HCT116 (cell line): ENCODE measurements around the gene NUP54. TPM values are rescaled to one million over a fixed set of nuclear protein-coding genes. Genes with fewer than 3 reads are reported as not detected.

Experiments
- ATAC-seq: fragments of 200-7000 bp; cut with Tn5 transposase; 2 replicates; pipeline ENCODE4 v1.9.1; 2020; ENCODE audit warnings: mild to moderate bottlenecking, moderate library complexity
- BruUV-seq: library from RNA; stranded (reverse); fragments of 400-500 nt; replicated peaks from 2 replicates; lab custom pipeline; 2021; lab: Mats Ljungman, UMichigan
- CTCF ChIA-PET: fragments of 300-600 bp; sonication (Branson Sonifier 250); formaldehyde crosslinking; loops from one replicate; lab custom pipeline; 2021; ENCODE audit warnings: antibody characterized with exemption; lab: Charles Lee
- POLR2A ChIA-PET: fragments of 300-600, 350-600 bp; sonication (Branson Sonifier 250); formaldehyde crosslinking; loops from one replicate; lab custom pipeline; 2021; ENCODE audit warnings: antibody characterized with exemption; lab: Charles Lee
- RAD21 ChIA-PET, 2 experiments: fragments of 300-600 bp; sonication (Branson Sonifier 250); formaldehyde crosslinking; loops; one replicate each; lab custom pipeline; 2023; ENCODE audit warnings: low total read pairs in 2 of 2; ENCODE audit not compliant: uncharacterized antibody in 2 of 2, unreplicated experiment in 2 of 2, low non-redundant PET in 1 of 2; lab: Charles Lee
- DNase-seq: peaks from one replicate; pipeline ENCODE4 v3.0.0-alpha.2; 2010; ENCODE audit warnings: low read depth, low spot score
- H2AFZ ChIP-seq: fragments of 200-600 bp; shearing (Covaris generic), sonication (generic); 2 replicates; pipeline ENCODE4 v1.6.1; 2017; ENCODE audit warnings: low read depth, mixed run types, mixed read lengths, antibody characterized with exemption, low read length; ENCODE audit not compliant: poor library complexity, severe bottlenecking
- H3K27ac ChIP-seq: 2 replicates; pipeline ENCODE4 v1.5.1; 2012; ENCODE audit warnings: low read depth, low read length
- H3K27me3 ChIP-seq: fragments of 200-600 bp; sonication (generic); 2 replicates; pipeline ENCODE4 v1.6.1; 2016; ENCODE audit warnings: mixed run types, low read length, mixed read lengths; ENCODE audit not compliant: insufficient read depth
- H3K36me3 ChIP-seq, 2 experiments: fragments of 200-500 bp in 1 of 2; fragments of 200-600 bp in 1 of 2; sonication (Bioruptor generic) in 1 of 2; sonication (generic) in 1 of 2; 2 replicates each; pipeline versions ENCODE4 v1.5.1 to v1.6.1; 2014 to 2016; ENCODE audit warnings: low read length in 2 of 2, inconsistent platforms in 1 of 2, mixed read lengths in 1 of 2, mixed run types in 1 of 2; ENCODE audit not compliant: insufficient read depth in 2 of 2, control insufficient read depth in 1 of 2
- H3K4me1 ChIP-seq, 2 experiments: fragments of 200-600 bp in 1 of 2; sonication (generic) in 1 of 2; 2 replicates each; pipeline versions ENCODE4 v1.5.1 to v1.6.1; 2012 to 2017; ENCODE audit warnings: low read length in 2 of 2, inconsistent platforms in 1 of 2, mild to moderate bottlenecking in 1 of 2, mixed read lengths in 1 of 2, mixed run types in 1 of 2, moderate library complexity in 1 of 2; ENCODE audit not compliant: insufficient read depth in 2 of 2, control insufficient read depth in 1 of 2
- H3K4me2 ChIP-seq: fragments of 200-600 bp; sonication (generic); 2 replicates; pipeline ENCODE4 v1.6.1; 2017; ENCODE audit warnings: mixed run types, low read length, mixed read lengths
- H3K4me3 ChIP-seq, 2 experiments: fragments of 200-600 bp in 1 of 2; sonication (generic) in 1 of 2; replicated peaks in 1 of 2; 2 replicates each; pipeline ENCODE4 v1.5.1; 2011 to 2016; ENCODE audit warnings: low read length in 2 of 2, control low read depth in 1 of 2, low read depth in 1 of 2, mild to moderate bottlenecking in 1 of 2, mixed read lengths in 1 of 2, mixed run types in 1 of 2
- H3K79me2 ChIP-seq: fragments of 200-600 bp; sonication (generic); 2 replicates; pipeline ENCODE4 v1.6.1; 2017; ENCODE audit warnings: mild to moderate bottlenecking, mixed run types, low read length, moderate library complexity, mixed read lengths; ENCODE audit not compliant: insufficient read depth
- H3K9ac ChIP-seq: fragments of 200-600 bp; sonication (generic); 2 replicates; pipeline ENCODE4 v1.6.1; 2016; ENCODE audit warnings: low read length, mixed read lengths
- H3K9me2 ChIP-seq: fragments of 200-600 bp; sonication (generic), shearing (Covaris generic); 2 replicates; pipeline ENCODE4 v1.6.1; 2017; ENCODE audit warnings: mixed run types, mild to moderate bottlenecking, moderate library complexity; ENCODE audit not compliant: insufficient read depth
- H3K9me3 ChIP-seq, 2 experiments: fragments of 200-500 bp in 1 of 2; fragments of 200-600 bp in 1 of 2; sonication (Bioruptor generic) in 1 of 2; sonication (generic) in 1 of 2; 2 replicates each; pipeline ENCODE4 v1.6.1; 2014 to 2017; ENCODE audit warnings: low read length in 2 of 2, mixed read lengths in 2 of 2, inconsistent platforms in 1 of 2, low read depth in 1 of 2, mild to moderate bottlenecking in 1 of 2, mixed run types in 1 of 2, moderate library complexity in 1 of 2; ENCODE audit not compliant: control insufficient read depth in 1 of 2, insufficient read depth in 1 of 2
- H4K20me1 ChIP-seq: fragments of 200-600 bp; sonication (generic), shearing (Covaris generic); 2 replicates; pipeline ENCODE4 v1.6.1; 2017; ENCODE audit warnings: mixed run types, mild to moderate bottlenecking, moderate library complexity; ENCODE audit not compliant: insufficient read depth
- CBX3 ChIP-seq: IDR thresholded peaks from 2 replicates; pipeline ENCODE4 v1.6.1; 2012; ENCODE audit warnings: low read depth
- CEBPB ChIP-seq: IDR thresholded peaks from 2 replicates; pipeline ENCODE4 v1.6.1; 2012; ENCODE audit warnings: low read depth
- EGR1 ChIP-seq: IDR thresholded peaks from 2 replicates; pipeline ENCODE4 v1.6.1; 2012; ENCODE audit warnings: low read depth
- ELF1 ChIP-seq: IDR thresholded peaks from 2 replicates; pipeline ENCODE4 v1.6.1; 2012; ENCODE audit warnings: low read depth, borderline replicate concordance
- EZH2phosphoT487 ChIP-seq: fragments of 200-600 bp; IDR thresholded peaks from 2 replicates; pipeline ENCODE4 v1.6.1; 2018; ENCODE audit warnings: antibody characterized with exemption, borderline replicate concordance
- JUND ChIP-seq: IDR thresholded peaks from 2 replicates; pipeline ENCODE4 v1.6.1; 2012
- POLR2A ChIP-seq: IDR thresholded peaks from 2 replicates; pipeline ENCODE4 v1.7.0; 2011; ENCODE audit warnings: borderline replicate concordance; ENCODE audit not compliant: insufficient read depth, insufficient read length; ENCODE audit errors: extremely low read depth
- POLR2AphosphoS5 ChIP-seq: IDR thresholded peaks from 2 replicates; pipeline ENCODE4 v1.6.1; 2011; ENCODE audit warnings: mild to moderate bottlenecking, low read depth, low read length, moderate library complexity
- RAD21 ChIP-seq: IDR thresholded peaks from 2 replicates; pipeline ENCODE4 v1.6.1; 2012; ENCODE audit warnings: low read depth, mild to moderate bottlenecking
- SIN3A ChIP-seq: IDR thresholded peaks from 2 replicates; pipeline ENCODE4 v1.6.1; 2012; ENCODE audit warnings: low read depth
- SRF ChIP-seq: IDR thresholded peaks from 2 replicates; pipeline ENCODE4 v1.6.1; 2012; ENCODE audit warnings: low read depth
- TCF7L2 ChIP-seq: IDR thresholded peaks from 2 replicates; pipeline ENCODE4 v1.7.0; 2011; ENCODE audit warnings: borderline replicate concordance, inconsistent platforms; ENCODE audit not compliant: insufficient read depth, insufficient read length; ENCODE audit errors: extremely low read depth
- YY1 ChIP-seq: IDR thresholded peaks from 2 replicates; pipeline ENCODE4 v1.6.1; 2011; ENCODE audit warnings: low read length, low read depth, moderate library complexity, mild to moderate bottlenecking; ENCODE audit not compliant: insufficient replicate concordance; ENCODE audit errors: extremely low read depth
- ZFX ChIP-seq: fragments of 450-650 bp; IDR thresholded peaks from 2 replicates; pipeline ENCODE4 v1.6.1; 2017
- ZNF274 ChIP-seq: fragments of 200-500 bp; sonication (Bioruptor generic); IDR thresholded peaks from 2 replicates; pipeline ENCODE4 v1.6.1; 2014; ENCODE audit warnings: mild to moderate bottlenecking, low read depth, low read length, inconsistent platforms
- intact Hi-C: fragments of 100-400 bp; cut with micrococcal nuclease; formaldehyde crosslinking; loops from 2 replicates; pipeline ENCODE4 v1.10.0; 2022
- total RNA-seq: library from RNA; stranded (reverse); gene quantifications from one replicate; pipeline ENCODE4 v1.2.1, GENCODE V29; 2021; ENCODE audit not compliant: unreplicated experiment
- TF ChIP-seq, protein P1 (sequence below): IDR thresholded peaks from 2 replicates; pipeline ENCODE4 v1.6.1; 2012; ENCODE audit warnings: low read depth
- TF ChIP-seq, protein P2 (sequence below): IDR thresholded peaks from 2 replicates; pipeline ENCODE4 v1.6.1; 2012
- TF ChIP-seq, protein P3 (sequence below): IDR thresholded peaks from 2 replicates; pipeline ENCODE4 v1.6.1; 2012

NUP54 gene
- total RNA-seq, 1 experiment from 2014 or later, result 53.9 TPM

DNA sequence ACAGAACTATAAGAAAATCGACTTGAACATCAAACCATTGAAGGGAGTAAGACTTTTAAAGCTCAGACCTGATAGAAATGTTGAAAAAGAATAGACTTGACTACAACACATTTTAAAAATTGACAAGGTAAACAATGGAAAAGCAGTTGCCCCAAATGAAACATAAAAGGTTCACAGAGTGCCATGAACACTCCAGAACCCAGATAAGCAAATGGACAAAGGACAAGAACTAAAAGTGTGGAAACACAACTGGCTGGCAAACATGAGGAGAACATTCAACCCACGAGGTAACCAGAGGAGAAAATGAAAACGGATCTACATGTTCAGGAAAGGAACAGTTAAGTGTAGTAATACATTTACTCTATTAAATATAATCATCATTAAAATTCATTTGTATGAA lies 39.0 kb upstream of the NUP54 start:
- BruUV-seq, result no TSS peak

DNA sequence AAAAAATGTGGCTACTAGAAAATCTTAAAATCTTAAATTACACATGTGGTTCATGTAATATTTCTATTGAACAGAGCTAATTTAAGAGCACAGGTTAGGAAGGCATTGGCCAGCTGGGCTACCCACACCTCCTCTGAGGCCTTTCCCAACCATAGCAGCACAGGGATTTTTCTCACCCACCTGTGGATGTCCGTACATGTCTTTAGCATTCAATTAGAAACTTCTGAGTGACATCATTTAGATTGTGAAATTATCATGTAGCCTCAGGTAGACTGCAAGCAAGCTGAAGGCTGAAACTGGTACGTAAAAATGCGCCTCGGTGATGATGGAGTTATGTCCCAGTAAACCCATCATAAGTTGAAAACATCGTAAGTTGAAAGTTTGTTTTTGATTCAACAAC lies 34.3 kb upstream of the NUP54 start:
- Histone ChIP-seq H2AFZ (no peak overlapping the region), H3K9me3 (no peaks in the 10 kb centered on the region)
- TF ChIP-seq SRF (no peak), ZNF274 (no peak), POLR2AphosphoS5 (no peak), EZH2phosphoT487 (no peak), TCF7L2 (no peak), SIN3A (no peak), POLR2A (no peak), YY1 (no peak), EGR1 (no peak), CBX3 (no peak), RAD21 (no peak), CEBPB (no peak), JUND (no peak), ZFX (no peak), ELF1 (no peak)
- TF ChIP-seq, protein P1, sequence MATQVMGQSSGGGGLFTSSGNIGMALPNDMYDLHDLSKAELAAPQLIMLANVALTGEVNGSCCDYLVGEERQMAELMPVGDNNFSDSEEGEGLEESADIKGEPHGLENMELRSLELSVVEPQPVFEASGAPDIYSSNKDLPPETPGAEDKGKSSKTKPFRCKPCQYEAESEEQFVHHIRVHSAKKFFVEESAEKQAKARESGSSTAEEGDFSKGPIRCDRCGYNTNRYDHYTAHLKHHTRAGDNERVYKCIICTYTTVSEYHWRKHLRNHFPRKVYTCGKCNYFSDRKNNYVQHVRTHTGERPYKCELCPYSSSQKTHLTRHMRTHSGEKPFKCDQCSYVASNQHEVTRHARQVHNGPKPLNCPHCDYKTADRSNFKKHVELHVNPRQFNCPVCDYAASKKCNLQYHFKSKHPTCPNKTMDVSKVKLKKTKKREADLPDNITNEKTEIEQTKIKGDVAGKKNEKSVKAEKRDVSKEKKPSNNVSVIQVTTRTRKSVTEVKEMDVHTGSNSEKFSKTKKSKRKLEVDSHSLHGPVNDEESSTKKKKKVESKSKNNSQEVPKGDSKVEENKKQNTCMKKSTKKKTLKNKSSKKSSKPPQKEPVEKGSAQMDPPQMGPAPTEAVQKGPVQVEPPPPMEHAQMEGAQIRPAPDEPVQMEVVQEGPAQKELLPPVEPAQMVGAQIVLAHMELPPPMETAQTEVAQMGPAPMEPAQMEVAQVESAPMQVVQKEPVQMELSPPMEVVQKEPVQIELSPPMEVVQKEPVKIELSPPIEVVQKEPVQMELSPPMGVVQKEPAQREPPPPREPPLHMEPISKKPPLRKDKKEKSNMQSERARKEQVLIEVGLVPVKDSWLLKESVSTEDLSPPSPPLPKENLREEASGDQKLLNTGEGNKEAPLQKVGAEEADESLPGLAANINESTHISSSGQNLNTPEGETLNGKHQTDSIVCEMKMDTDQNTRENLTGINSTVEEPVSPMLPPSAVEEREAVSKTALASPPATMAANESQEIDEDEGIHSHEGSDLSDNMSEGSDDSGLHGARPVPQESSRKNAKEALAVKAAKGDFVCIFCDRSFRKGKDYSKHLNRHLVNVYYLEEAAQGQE, result no peak
- TF ChIP-seq, protein P2, sequence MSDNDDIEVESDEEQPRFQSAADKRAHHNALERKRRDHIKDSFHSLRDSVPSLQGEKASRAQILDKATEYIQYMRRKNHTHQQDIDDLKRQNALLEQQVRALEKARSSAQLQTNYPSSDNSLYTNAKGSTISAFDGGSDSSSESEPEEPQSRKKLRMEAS, result no peak
- TF ChIP-seq, protein P3, sequence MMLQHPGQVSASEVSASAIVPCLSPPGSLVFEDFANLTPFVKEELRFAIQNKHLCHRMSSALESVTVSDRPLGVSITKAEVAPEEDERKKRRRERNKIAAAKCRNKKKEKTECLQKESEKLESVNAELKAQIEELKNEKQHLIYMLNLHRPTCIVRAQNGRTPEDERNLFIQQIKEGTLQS, result no peak
- TF ChIP-seq, all 23 proteins: peak for 0
- DNase-seq (no peak), ATAC-seq (no peak)
- Histone ChIP-seq H3K27me3 (no peaks in the 10 kb centered on the region), H3K79me2 (no peaks in the 10 kb centered on the region), H3K4me3 (no peak overlapping the region), H3K4me2 (no peak overlapping the region), H3K4me1 (no peaks in the 10 kb centered on the region), H3K9me2 (no peaks in the 10 kb centered on the region), H4K20me1 (no peaks in the 10 kb centered on the region), H3K9ac (no peak overlapping the region), H3K36me3 (no peaks in the 10 kb centered on the region), H3K27ac (no peak overlapping the region)
- ChIA-PET RAD21 (no interaction called here), POLR2A (no interaction called here), CTCF (interaction anchor here (2.5 kb wide), 1 partner anchor 196 kb away, joined by 8 read pairs; no protein-coding TSS in a partner anchor)
- BruUV-seq, result no TSS peak
- intact Hi-C loops, result no loop called here

More for the DNA sequence above, 39.0 kb upstream of the NUP54 start:
- Histone ChIP-seq H3K9me2 (no peaks in the 10 kb centered on the region), H3K9ac (no peak overlapping the region), H3K27me3 (no peaks in the 10 kb centered on the region), H3K4me2 (no peak overlapping the region), H3K9me3 (no peaks in the 10 kb centered on the region), H4K20me1 (no peaks in the 10 kb centered on the region), H3K79me2 (no peaks in the 10 kb centered on the region), H3K4me3 (no peak overlapping the region), H3K4me1 (no peaks in the 10 kb centered on the region), H2AFZ (no peak overlapping the region), H3K27ac (no peak overlapping the region), H3K36me3 (no peaks in the 10 kb centered on the region)
- ChIA-PET RAD21 (no interaction called here), CTCF (no interaction called here), POLR2A (no interaction called here)
- TF ChIP-seq JUND, result no peak
- no peak for TF ChIP-seq POLR2AphosphoS5
- no peak for TF ChIP-seq ZFX
- TF ChIP-seq, protein P2, result no peak
- no peak for ATAC-seq
- no peak for DNase-seq
- intact Hi-C loops, result no loop called here
